ENCODE measurements around the gene CFAP69.

CFAP69 gene

DNA sequence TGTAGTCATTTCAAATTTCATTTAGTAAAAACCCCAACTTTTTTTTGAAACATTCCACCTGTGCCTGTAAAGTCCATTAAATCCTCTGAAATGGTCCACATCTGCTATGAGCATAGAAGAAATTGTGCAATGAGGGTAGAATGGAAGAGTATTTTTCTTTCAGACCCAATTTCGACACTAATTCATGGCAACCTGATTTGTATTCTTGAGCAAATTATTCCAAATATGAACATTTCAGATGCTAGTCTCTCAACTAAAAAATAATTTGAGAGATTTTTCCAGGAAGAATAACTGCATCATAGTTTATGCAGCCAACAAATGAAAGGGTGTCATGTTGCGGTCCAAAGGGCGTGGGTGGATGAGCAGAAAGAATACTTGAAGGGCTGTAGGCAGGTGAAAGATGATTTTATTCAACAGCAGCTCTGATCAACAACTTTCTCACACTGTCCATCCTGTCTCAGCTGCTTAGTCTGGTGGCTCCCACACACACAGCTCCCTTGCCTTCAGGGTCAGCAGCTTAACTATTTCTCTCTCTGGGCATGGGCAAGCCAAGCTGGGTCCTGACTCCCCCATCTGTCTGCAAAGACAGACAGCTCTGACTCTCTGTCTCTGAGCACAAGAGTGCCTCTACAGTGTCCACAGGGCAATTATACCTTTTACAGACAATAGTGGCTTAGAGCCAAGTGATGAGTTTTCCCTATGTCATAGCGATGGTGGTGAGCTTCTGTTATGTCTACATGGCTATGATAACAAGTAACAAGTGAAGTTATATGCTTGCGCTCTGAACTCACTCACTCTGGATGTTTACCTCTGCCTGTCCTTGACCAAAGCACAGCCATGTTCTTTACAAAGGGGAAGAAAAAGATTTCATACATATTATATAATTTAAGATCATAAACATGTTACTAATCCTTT, 21.9 kb upstream of the CFAP69 start:
- no peak overlapping the region for H3K4me3 ChIP-seq (ENCODE audit: low read length)
- H3K9me3 ChIP-seq (ENCODE audit: low read length), result no peaks in the 10 kb centered on the region
- no peaks in the 10 kb centered on the region for H3K36me3 ChIP-seq (ENCODE audit: insufficient read depth, low read length)
- no peak overlapping the region for H2AFZ ChIP-seq (ENCODE audit: low read depth, low read length)
- peaks cover 15% of the 10 kb centered on the region for H3K4me1 ChIP-seq (ENCODE audit: insufficient read depth, low read length)
- H3K27me3 ChIP-seq (ENCODE audit: insufficient read depth, low read length), result no peaks in the 10 kb centered on the region

- H3K9me3 ChIP-seq (ENCODE audit: low read length), result no peaks in the 10 kb centered on the region
- H3K27me3 ChIP-seq (ENCODE audit: insufficient read depth, low read length), result no peaks in the 10 kb centered on the region
- no peak overlapping the region for H3K4me3 ChIP-seq (ENCODE audit: low read length)
- peaks cover 15% of the 10 kb centered on the region for H3K4me1 ChIP-seq (ENCODE audit: insufficient read depth, low read length)
- no peaks in the 10 kb centered on the region for H3K36me3 ChIP-seq (ENCODE audit: insufficient read depth, low read length)
- H2AFZ ChIP-seq (ENCODE audit: low read depth, low read length), result no peak overlapping the region
These were observed 20.8 kb upstream of the CFAP69 start for GRCh38 chr7:90224195-90224594.

- H3K36me3 ChIP-seq (ENCODE audit: insufficient read depth, low read length), result no peaks in the 10 kb centered on the region
- H2AFZ ChIP-seq (ENCODE audit: low read depth, low read length), result no peak overlapping the region
- H3K4me1 ChIP-seq (ENCODE audit: insufficient read depth, low read length), result peaks cover 15% of the 10 kb centered on the region
- no peaks in the 10 kb centered on the region for H3K9me3 ChIP-seq (ENCODE audit: low read length)
- no peak overlapping the region for H3K4me3 ChIP-seq (ENCODE audit: low read length)
- no peaks in the 10 kb centered on the region for H3K27me3 ChIP-seq (ENCODE audit: insufficient read depth, low read length)
These were observed 19.8 kb upstream of the CFAP69 start for GRCh38 chr7:90225181-90225580.

DNA sequence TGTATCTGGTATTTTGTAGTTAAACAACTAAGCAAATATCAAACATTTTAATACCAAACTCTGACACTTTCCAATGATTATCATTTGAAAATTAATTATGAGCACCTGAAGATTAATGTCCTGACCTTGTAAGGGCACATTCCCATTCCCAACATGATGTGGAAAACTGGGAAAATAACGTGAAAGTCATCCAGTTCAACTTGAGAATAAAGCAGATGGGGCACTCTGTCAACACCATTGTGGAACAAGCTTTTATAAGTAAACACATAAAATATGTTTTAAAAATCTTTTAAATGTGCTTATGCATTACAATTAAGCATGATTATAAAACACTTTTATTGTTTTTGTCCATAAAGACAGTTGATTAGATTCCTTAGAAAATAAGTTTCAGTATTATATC, 19.4 kb upstream of the CFAP69 start:
- Histone ChIP-seq H3K36me3 (ENCODE audit: insufficient read depth, low read length) (no peaks in the 10 kb centered on the region), H3K27me3 (ENCODE audit: insufficient read depth, low read length) (no peaks in the 10 kb centered on the region), H2AFZ (ENCODE audit: low read depth, low read length) (no peak overlapping the region), H3K4me3 (ENCODE audit: low read length) (no peak overlapping the region), H3K9me3 (ENCODE audit: low read length) (no peaks in the 10 kb centered on the region), H3K4me1 (ENCODE audit: insufficient read depth, low read length) (peaks cover 15% of the 10 kb centered on the region)

DNA sequence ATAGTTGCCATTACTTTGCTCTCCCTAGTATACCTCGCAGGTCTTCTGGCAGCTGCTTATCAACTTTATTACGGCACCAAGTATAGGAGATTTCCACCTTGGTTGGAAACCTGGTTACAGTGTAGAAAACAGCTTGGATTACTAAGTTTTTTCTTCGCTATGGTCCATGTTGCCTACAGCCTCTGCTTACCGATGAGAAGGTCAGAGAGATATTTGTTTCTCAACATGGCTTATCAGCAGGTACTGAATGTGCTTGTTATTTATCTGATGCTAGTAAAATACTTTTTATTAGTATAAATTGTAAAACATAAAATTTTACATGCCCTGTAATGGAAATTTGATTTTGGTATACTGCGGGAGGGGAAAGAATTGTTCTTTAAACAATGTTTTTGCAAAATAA, 17.7 kb upstream of the CFAP69 start:
- Histone ChIP-seq H2AFZ (ENCODE audit: low read depth, low read length) (no peak overlapping the region), H3K27me3 (ENCODE audit: insufficient read depth, low read length) (no peaks in the 10 kb centered on the region), H3K9me3 (ENCODE audit: low read length) (no peaks in the 10 kb centered on the region), H3K4me1 (ENCODE audit: insufficient read depth, low read length) (peaks cover 15% of the 10 kb centered on the region), H3K36me3 (ENCODE audit: insufficient read depth, low read length) (no peaks in the 10 kb centered on the region), H3K4me3 (ENCODE audit: low read length) (no peak overlapping the region)

DNA sequence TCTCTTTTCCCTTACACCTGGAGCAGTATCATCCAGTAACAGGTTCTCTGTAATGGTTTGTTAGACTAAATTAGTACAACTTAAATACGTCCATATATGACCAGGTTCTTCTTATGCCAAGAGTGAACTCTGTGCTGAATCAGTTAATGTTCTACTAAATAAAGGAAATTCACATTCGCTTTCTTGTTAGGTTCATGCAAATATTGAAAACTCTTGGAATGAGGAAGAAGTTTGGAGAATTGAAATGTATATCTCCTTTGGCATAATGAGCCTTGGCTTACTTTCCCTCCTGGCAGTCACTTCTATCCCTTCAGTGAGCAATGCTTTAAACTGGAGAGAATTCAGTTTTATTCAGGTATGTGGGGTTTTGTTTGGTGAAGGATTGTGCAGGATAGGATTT, 15.3 kb upstream of the CFAP69 start:
- Histone ChIP-seq H3K9me3 (ENCODE audit: low read length) (no peaks in the 10 kb centered on the region), H3K4me1 (ENCODE audit: insufficient read depth, low read length) (peaks cover 3% of the 10 kb centered on the region), H3K4me3 (ENCODE audit: low read length) (no peak overlapping the region), H3K36me3 (ENCODE audit: insufficient read depth, low read length) (no peaks in the 10 kb centered on the region), H2AFZ (ENCODE audit: low read depth, low read length) (no peak overlapping the region), H3K27me3 (ENCODE audit: insufficient read depth, low read length) (no peaks in the 10 kb centered on the region)

DNA sequence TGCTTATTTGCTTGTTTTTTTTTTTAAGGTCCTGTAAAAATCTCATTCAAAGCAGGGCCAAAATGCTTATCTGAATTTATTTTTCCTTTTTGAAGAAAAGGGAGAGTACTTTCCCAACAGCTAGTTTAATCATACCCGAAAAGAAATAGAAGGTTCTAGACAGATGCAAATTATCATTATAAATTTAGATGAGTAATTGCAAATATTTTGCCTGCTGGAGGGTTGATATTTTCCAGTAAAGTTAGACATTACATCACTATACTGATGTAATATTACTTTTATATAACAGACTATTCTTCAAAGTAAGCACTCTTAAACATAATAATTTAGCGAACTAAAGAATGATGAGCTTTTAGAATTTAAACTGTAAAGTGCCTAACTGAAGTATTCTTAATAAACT, 14.1 kb upstream of the CFAP69 start:
- no peaks in the 10 kb centered on the region for H3K36me3 ChIP-seq (ENCODE audit: insufficient read depth, low read length)
- H3K4me1 ChIP-seq (ENCODE audit: insufficient read depth, low read length), result no peaks in the 10 kb centered on the region
- no peak overlapping the region for H3K4me3 ChIP-seq (ENCODE audit: low read length)
- H2AFZ ChIP-seq (ENCODE audit: low read depth, low read length), result no peak overlapping the region
- H3K27me3 ChIP-seq (ENCODE audit: insufficient read depth, low read length), result no peaks in the 10 kb centered on the region
- H3K9me3 ChIP-seq (ENCODE audit: low read length), result no peaks in the 10 kb centered on the region

GRCh38 chr7:90231304-90231703, 13.7 kb upstream of the CFAP69 start:
- H3K4me1 ChIP-seq (ENCODE audit: insufficient read depth, low read length), result no peaks in the 10 kb centered on the region
- no peaks in the 10 kb centered on the region for H3K9me3 ChIP-seq (ENCODE audit: low read length)
- no peak overlapping the region for H3K4me3 ChIP-seq (ENCODE audit: low read length)
- H3K27me3 ChIP-seq (ENCODE audit: insufficient read depth, low read length), result no peaks in the 10 kb centered on the region
- no peak overlapping the region for H2AFZ ChIP-seq (ENCODE audit: low read depth, low read length)
- H3K36me3 ChIP-seq (ENCODE audit: insufficient read depth, low read length), result no peaks in the 10 kb centered on the region

GRCh38 chr7:90232430-90232829, 12.5 kb upstream of the CFAP69 start:
- no peak overlapping the region for H3K4me3 ChIP-seq (ENCODE audit: low read length)
- no peaks in the 10 kb centered on the region for H3K27me3 ChIP-seq (ENCODE audit: insufficient read depth, low read length)
- no peak overlapping the region for H2AFZ ChIP-seq (ENCODE audit: low read depth, low read length)
- no peaks in the 10 kb centered on the region for H3K4me1 ChIP-seq (ENCODE audit: insufficient read depth, low read length)
- H3K9me3 ChIP-seq (ENCODE audit: low read length), result no peaks in the 10 kb centered on the region
- H3K36me3 ChIP-seq (ENCODE audit: insufficient read depth, low read length), result no peaks in the 10 kb centered on the region

GRCh38 chr7:90233569-90233968, 11.4 kb upstream of the CFAP69 start:
- Histone ChIP-seq H3K36me3 (ENCODE audit: insufficient read depth, low read length) (no peaks in the 10 kb centered on the region), H2AFZ (ENCODE audit: low read depth, low read length) (no peak overlapping the region), H3K27me3 (ENCODE audit: insufficient read depth, low read length) (no peaks in the 10 kb centered on the region), H3K9me3 (ENCODE audit: low read length) (no peaks in the 10 kb centered on the region), H3K4me3 (ENCODE audit: low read length) (no peak overlapping the region), H3K4me1 (ENCODE audit: insufficient read depth, low read length) (no peaks in the 10 kb centered on the region)

GRCh38 chr7:90236721-90237289, 8.2 kb upstream of the CFAP69 start:
- no peaks in the 10 kb centered on the region for H3K4me1 ChIP-seq (ENCODE audit: insufficient read depth, low read length)
- H3K9me3 ChIP-seq (ENCODE audit: low read length), result no peaks in the 10 kb centered on the region

DNA sequence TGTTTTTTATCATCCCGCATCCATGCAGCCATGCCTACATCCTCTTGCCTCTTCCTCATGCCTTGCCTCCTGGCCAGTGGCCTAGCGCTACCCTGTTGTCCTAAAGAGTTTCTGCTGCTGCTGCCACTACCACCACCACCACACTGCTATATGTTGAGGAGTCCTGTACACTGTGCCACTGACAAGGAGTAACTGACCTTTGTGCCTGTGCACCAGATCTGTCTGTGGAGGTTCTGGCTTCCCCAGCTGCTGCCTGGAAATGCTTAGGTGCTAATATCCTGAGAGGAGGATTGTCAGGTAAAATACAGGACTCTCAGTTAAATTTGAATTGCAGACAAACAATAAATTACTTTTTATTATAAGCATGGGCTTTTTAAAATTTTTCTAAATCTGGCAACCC, 7.0 kb upstream of the CFAP69 start:
- Histone ChIP-seq H3K9me3 (ENCODE audit: low read length) (no peaks in the 10 kb centered on the region), H3K27me3 (ENCODE audit: insufficient read depth, low read length) (no peaks in the 10 kb centered on the region), H3K4me1 (ENCODE audit: insufficient read depth, low read length) (no peaks in the 10 kb centered on the region), H2AFZ (ENCODE audit: low read depth, low read length) (no peak overlapping the region), H3K36me3 (ENCODE audit: insufficient read depth, low read length) (no peaks in the 10 kb centered on the region), H3K4me3 (ENCODE audit: low read length) (no peak overlapping the region)

More at GRCh38 chr7:90236721-90237289, 8.2 kb upstream of the CFAP69 start:
- H3K27me3 ChIP-seq (ENCODE audit: insufficient read depth, low read length), result no peaks in the 10 kb centered on the region
- no peak overlapping the region for H2AFZ ChIP-seq (ENCODE audit: low read depth, low read length)
- no peak overlapping the region for H3K4me3 ChIP-seq (ENCODE audit: low read length)
- no peaks in the 10 kb centered on the region for H3K36me3 ChIP-seq (ENCODE audit: insufficient read depth, low read length)

DNA sequence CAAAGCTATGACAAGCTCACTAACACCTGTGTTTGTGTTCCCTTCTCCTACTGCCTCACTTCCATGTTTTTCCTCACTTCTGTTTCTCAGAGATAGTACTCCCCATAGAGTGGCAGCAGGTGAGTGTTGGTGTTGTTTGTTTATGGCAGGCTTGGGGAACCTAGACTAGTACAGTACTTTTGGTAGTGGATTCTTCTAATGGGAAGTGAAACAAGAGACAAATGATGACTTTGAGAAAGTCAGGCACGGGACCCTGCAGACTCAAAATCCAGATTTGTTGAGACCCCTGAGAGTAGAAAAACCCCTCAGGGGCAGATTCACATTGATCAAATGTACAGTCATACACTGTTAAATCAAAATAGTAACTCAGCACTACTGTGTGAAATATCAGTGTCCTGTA, 6.4 kb upstream of the CFAP69 start:
- Histone ChIP-seq H3K4me3 (ENCODE audit: low read length) (no peak overlapping the region), H3K27me3 (ENCODE audit: insufficient read depth, low read length) (no peaks in the 10 kb centered on the region), H3K9me3 (ENCODE audit: low read length) (no peaks in the 10 kb centered on the region), H3K4me1 (ENCODE audit: insufficient read depth, low read length) (no peaks in the 10 kb centered on the region), H2AFZ (ENCODE audit: low read depth, low read length) (no peak overlapping the region), H3K36me3 (ENCODE audit: insufficient read depth, low read length) (no peaks in the 10 kb centered on the region)
